ENCODE data around the gene ANGPT4. TPM values are rescaled to one million over a fixed set of nuclear protein-coding genes. Genes with fewer than 3 reads are reported as not detected.

Gene ANGPT4
- total and polyA plus RNA-seq, 9 of the 15 experiments (the other 6 are each of a cell fraction or from before 2014, with no cell fraction given) = not detected

DNA sequence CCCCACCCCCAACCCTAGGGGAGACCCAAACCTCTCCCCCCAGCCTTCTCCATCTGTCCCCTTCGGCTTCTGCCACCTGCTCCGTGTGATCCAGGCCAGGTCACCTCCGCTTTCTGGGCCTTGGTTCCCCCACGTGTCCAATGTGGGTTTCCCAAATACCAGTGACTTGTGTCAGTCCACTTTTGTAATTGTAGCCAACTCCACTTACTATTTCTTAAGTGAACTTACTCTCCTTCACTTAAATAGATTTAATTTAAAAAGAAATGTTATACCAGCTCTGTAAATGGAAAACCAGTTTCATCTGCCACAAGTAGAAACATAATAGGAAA is 92.6 kb downstream of the ANGPT4 start:
- Histone ChIP-seq H3K27ac (ENCODE audit: extremely low read depth, low read depth, low read length) (no peak overlapping the region; the same call in 2 of the 3 replicates), H2AFZ (ENCODE audit: low read depth, low read length) (peak overlapping the region; percentile 61; the same call in 1 of the 2 replicates), H3K9me1 (ENCODE audit: control insufficient read depth, insufficient read depth, low read length) (no peaks in the 10 kb centered on the region), H3K9me3 (replicated peaks; ENCODE audit: control insufficient read depth, insufficient read depth, low read depth, low read length) (peaks cover 9% of the 10 kb centered on the region), H3K27me3 (ENCODE audit: control insufficient read depth in 2 of 2, insufficient read depth in 2 of 2, low read length in 2 of 2) (no peaks in the 10 kb centered on the region), H3K4me2 (ENCODE audit: insufficient read depth, low read length) (no peak overlapping the region), H3K4me3 (no peak overlapping the region), H3K79me2 (ENCODE audit: control insufficient read depth, insufficient read depth, low read length) (no peaks in the 10 kb centered on the region), H3K4me1 (replicated peaks in 1 of 2; ENCODE audit: control insufficient read depth in 2 of 2, insufficient read depth in 2 of 2, low read length in 2 of 2) (peaks cover 24 to 47% of the 10 kb centered on the region in 2 experiments), H3K36me3 (ENCODE audit: control insufficient read depth, insufficient read depth, low read length) (no peaks in the 10 kb centered on the region), H3K9ac (ENCODE audit: insufficient read depth in 1 of 2, low read depth in 2 of 2, low read length in 2 of 2) (peak overlapping the region in 1 of 2 experiments; percentile 28; a peak in 2 of 4 replicates), H4K20me1 (replicated peaks; ENCODE audit: control insufficient read depth, insufficient read depth, low read length) (no peaks in the 10 kb centered on the region)
- ChIA-PET CTCF (ENCODE audit: low intra/inter-chr PET ratio) (no interaction called here), POLR2A (no interaction called here)
- FAIRE-seq (no peak), DNase-seq (ENCODE audit: extremely low read depth in 1 of 4, low spot score in 3 of 4) (no peak), ATAC-seq (no peak)
- 45% methylated on average over 4 of the region's 4 CpGs for WGBS (ENCODE audit: insufficient coverage, low coverage, missing lambda C conversion rate)
- TF ChIP-seq DMBX1 (CRISPR knock-in tag; IDR thresholded peaks at IDR 0.05; ENCODE audit: borderline replicate concordance) (0 out of 2 replicates have a peak, but pooled peaks have one; percentile 34), PCBP2 (IDR thresholded peaks at IDR 0.05; ENCODE audit: low read depth, low read length, poor library complexity, severe bottlenecking) (no peak), ZNF609 (CRISPR knock-in tag; IDR thresholded peaks at IDR 0.05; ENCODE audit: borderline replicate concordance) (0 out of 2 replicates have a peak, but pooled peaks have one; percentile 35)
- TF ChIP-seq, protein P1, sequence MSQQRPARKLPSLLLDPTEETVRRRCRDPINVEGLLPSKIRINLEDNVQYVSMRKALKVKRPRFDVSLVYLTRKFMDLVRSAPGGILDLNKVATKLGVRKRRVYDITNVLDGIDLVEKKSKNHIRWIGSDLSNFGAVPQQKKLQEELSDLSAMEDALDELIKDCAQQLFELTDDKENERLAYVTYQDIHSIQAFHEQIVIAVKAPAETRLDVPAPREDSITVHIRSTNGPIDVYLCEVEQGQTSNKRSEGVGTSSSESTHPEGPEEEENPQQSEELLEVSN (IDR thresholded peaks at IDR 0.05; ENCODE audit: borderline replicate concordance in 1 of 2, extremely low read depth in 1 of 2, insufficient read depth in 1 of 2, insufficient read length in 1 of 2, low read depth in 1 of 2, low read length in 1 of 2, poor library complexity in 1 of 2, severe bottlenecking in 1 of 2) = no peak
- BruUV-seq (replicated peaks) = no TSS peak
- in situ Hi-C loops (cut with MboI) (no loop called here), intact Hi-C loops (cut with micrococcal nuclease) (no loop called here)

All from K562 (cell line).